AG10803 (cell line): Measurements from ENCODE around the gene C16orf95.
"Not testable (repeated sequence)": the region's sequence is repeated elsewhere in the genome, so short reads cannot be mapped to it uniquely, and the experiment has no call there.

Experiments
- DNase-seq: peaks from one replicate; pipeline ENCODE4 v3.0.0; 2010; ENCODE audit warnings: low read depth
- H3K4me3 ChIP-seq: 2 replicates; pipeline ENCODE4 v1.5.1; 2011; ENCODE audit warnings: mild to moderate bottlenecking, low read length, control low read depth
- TF ChIP-seq, protein P1 (sequence below): conservative IDR thresholded peaks from 2 replicates; pipeline ENCODE4 v1.5.1; 2011; ENCODE audit warnings: mild to moderate bottlenecking, low read length, control low read depth, inconsistent platforms

C16orf95 gene

DNA sequence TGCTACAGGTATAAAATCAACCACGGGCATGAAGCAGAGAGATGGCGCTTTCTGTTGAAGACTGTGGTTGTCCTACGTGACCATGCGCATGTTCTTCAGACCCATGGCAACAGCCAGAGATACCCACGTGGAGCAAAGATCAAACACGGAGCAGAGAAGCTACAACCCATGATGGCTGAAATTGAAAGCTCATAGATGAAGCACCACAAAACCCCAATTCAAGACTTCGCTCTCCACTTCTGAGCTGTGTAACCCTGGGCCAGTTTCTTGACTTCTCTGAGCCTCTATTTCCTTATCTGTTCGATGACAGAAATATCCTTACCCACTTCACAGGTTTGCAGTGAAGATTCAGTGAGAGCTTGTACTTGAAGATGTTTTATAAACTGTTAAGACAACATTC, 49.6 kb downstream of the C16orf95 start:
- DNase-seq: no peak
- H3K4me3 ChIP-seq: no peak overlapping the region
- TF ChIP-seq, protein P1, sequence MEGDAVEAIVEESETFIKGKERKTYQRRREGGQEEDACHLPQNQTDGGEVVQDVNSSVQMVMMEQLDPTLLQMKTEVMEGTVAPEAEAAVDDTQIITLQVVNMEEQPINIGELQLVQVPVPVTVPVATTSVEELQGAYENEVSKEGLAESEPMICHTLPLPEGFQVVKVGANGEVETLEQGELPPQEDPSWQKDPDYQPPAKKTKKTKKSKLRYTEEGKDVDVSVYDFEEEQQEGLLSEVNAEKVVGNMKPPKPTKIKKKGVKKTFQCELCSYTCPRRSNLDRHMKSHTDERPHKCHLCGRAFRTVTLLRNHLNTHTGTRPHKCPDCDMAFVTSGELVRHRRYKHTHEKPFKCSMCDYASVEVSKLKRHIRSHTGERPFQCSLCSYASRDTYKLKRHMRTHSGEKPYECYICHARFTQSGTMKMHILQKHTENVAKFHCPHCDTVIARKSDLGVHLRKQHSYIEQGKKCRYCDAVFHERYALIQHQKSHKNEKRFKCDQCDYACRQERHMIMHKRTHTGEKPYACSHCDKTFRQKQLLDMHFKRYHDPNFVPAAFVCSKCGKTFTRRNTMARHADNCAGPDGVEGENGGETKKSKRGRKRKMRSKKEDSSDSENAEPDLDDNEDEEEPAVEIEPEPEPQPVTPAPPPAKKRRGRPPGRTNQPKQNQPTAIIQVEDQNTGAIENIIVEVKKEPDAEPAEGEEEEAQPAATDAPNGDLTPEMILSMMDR: no peak

GRCh38 chr16:87266846-87267245, 50.3 kb downstream of the C16orf95 start:
- no peak overlapping the region for H3K4me3 ChIP-seq
- DNase-seq: no peak
- TF ChIP-seq, protein P1: no peak

DNA sequence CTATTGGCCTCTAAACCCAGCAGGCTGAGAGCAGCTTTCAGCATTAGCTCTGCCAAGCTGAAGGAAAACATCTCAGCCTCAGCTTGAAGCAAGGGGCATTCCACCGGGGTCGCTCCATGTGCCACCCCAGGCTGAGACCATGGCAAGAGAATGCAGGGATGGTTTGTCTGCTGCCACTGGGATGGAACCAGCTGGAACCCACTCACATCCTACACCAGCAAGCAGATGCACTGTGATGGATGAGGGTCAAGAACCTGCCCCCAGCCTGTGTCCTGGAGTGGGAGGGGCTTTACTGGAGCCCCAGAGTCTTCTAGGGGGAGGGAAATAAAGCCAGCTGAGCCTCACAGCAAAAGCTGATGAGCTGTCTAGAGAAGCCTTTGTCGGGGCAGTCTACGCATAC, 51.9 kb downstream of the C16orf95 start:
- H3K4me3 ChIP-seq: no peak overlapping the region
- DNase-seq: no peak
- TF ChIP-seq, protein P1: no peak

GRCh38 chr16:87264634-87265033, 52.6 kb downstream of the C16orf95 start:
- TF ChIP-seq, protein P1: no peak
- no peak for DNase-seq
- H3K4me3 ChIP-seq: no peak overlapping the region

DNA sequence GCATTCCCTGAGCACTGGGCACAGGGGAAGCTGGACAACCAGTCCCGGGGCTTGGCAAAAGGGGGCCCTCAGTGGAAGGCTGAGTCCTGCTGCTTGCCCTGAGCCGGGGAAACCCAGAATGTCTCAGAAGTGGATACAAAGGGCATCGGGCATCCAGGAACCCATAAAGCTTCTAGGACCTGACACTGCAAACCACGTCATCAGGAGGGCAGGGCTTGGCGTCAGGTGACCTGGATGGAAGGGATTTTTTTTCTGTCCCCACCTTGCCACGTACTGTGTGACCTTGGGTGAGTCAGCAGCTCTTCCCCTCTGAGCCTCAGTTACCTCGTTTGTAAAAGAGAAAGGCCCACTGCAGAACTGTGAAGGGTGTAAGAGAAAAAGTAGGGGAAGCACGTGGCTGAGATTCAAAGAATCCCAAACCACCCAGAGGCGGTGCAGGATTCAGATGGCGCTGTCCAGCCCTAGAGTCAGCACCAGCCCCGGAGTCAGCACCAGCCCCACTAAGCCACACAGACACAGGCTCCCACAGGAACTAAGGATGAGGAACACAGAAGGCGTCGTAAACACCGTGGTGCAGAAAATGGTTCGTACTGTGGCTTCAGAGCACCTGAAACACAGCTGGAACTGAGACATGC, 53.7 kb downstream of the C16orf95 start:
- DNase-seq: peak; percentile 12
- H3K4me3 ChIP-seq: no peak overlapping the region
- TF ChIP-seq, protein P1: no peak

DNA sequence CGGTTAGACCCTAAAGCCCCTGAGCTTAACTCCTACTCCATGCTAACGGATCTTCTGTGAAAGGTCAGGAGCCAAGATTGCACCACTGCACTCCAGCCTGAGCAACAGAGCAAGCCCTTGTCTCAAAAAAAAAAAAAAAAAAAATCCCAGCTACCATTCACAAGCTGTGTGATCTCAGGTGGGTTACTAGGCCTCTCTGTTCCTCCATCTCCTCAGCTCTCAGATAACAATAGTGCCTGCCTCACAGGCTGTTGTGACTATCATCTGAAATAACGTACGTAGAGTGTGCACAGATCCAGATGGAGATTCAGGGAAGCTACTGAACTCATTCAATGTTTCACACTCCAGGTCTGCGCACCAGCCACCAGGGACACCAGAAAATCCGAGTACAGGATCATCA, 57.8 kb downstream of the C16orf95 start:
- H3K4me3 ChIP-seq: no peak overlapping the region
- no peak for DNase-seq
- TF ChIP-seq, protein P1: no peak

DNA sequence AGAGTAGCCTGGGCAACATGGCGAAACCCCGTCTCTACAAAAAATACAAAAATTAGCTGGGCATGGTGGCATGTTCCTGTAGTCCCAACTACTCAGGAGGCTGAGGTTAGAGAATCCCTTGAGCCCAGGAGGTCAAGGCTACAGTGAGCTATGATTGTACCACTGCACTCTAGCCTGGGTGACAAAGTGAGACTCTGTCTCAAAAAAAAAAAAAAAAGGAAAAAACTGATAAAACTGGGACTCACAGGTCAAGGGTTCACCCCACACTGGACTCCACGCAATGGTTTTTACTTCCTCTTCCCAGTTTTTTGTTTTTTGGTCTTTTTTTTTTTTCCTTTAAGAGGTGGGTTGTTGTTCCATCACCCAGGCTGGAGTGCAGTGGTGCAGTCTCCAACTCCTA, 58.5 kb downstream of the C16orf95 start:
- not testable (repeated sequence) for H3K4me3 ChIP-seq, DNase-seq

- DNase-seq: no peak
- TF ChIP-seq, protein P1: no peak
- no peak overlapping the region for H3K4me3 ChIP-seq
Observed at GRCh38 chr16:87255866-87256265, 61.3 kb downstream of the C16orf95 start.
